ENCODE results near the gene ADD2.

- no peak for TF ChIP-seq SP1 (IDR thresholded peaks at IDR 0.05)
- TF ChIP-seq BHLHE40 (IDR thresholded peaks at IDR 0.05; ENCODE audit: borderline replicate concordance), result no peak
- TF ChIP-seq PKNOX1 (IDR thresholded peaks at IDR 0.05), result no peak
- no peak for TF ChIP-seq FOXA1 (IDR thresholded peaks at IDR 0.05)
Observed at GRCh38 chr2:70799706-70800105, 31.7 kb upstream of the ADD2 start.
